GM12874 (cell line): ENCODE results near the gene TYSND1.

Experiments used
- CTCF ChIP-seq: IDR thresholded peaks from 2 replicates; pipeline ENCODE4 v1.5.1; 2011; ENCODE audit warnings: low read depth, mild to moderate bottlenecking, control low read depth, low read length, moderate library complexity; ENCODE audit not compliant: insufficient read depth

The TYSND1 gene

GRCh38 chr10:70121281-70121949 is 25.1 kb downstream of the TYSND1 start:
- TF ChIP-seq CTCF: no peak

GRCh38 chr10:70120417-70120816 is 26.1 kb downstream of the TYSND1 start:
- TF ChIP-seq CTCF: no peak

GRCh38 chr10:70119623-70120022 is 26.9 kb downstream of the TYSND1 start:
- no peak for TF ChIP-seq CTCF

GRCh38 chr10:70119197-70119596 is 27.3 kb downstream of the TYSND1 start:
- no peak for TF ChIP-seq CTCF

- TF ChIP-seq CTCF: no peak
Measured at GRCh38 chr10:70118196-70118595, 28.3 kb downstream of the TYSND1 start.

- TF ChIP-seq CTCF: no peak
Measured at GRCh38 chr10:70117646-70118045, 28.9 kb downstream of the TYSND1 start.

GRCh38 chr10:70115948-70116682 is 30.4 kb downstream of the TYSND1 start:
- peak; percentile 90 for TF ChIP-seq CTCF
